ENCODE measurements around the gene NDUFA7. TPM values are rescaled to one million over a fixed set of nuclear protein-coding genes. Genes with fewer than 3 reads are reported as not detected.

Gene NDUFA7
- total and polyA plus RNA-seq, 2 of the 13 experiments (the other 11 are each of a cell fraction or from before 2014, with no cell fraction given) = 64.5 to 71.5 TPM

DNA sequence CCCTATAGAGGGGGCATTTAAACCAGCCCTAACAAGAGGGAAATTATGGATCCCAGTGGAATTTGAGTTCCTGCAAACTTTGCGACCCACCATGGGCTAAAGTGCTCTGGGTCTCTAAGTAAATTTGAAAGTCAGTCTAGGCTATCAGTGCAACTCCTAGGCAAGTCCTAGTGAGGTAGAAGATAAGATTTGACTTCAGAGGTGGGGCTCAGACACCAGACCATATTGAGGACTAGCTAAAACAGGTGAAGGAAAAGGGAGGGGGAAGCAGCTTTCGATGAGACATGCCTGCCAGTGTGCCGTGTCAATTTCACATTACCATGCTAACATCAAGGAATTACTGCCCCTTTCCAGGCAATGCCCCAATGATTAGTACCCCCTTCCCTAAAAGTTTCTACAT, 51.5 kb downstream of the NDUFA7 start:
- no peak for DNase-seq (ENCODE audit: low spot score)
- in situ Hi-C loops (cut with HindIII; ENCODE audit: extremely low pct_ligation_motif_present, low pct_unique_long_range_greater_than_20kb) (loop anchor here (25.0 kb wide), 1 partner anchor 257 kb away; the partner anchor contains the start of gene ELAVL1), intact Hi-C loops (cut with micrococcal nuclease; ENCODE audit: unreplicated experiment) (no loop called here)
- ATAC-seq = peak; percentile 13; the same call in 2 of the 3 replicates
- Histone ChIP-seq H3K79me2 (ENCODE audit: insufficient read depth, low read length) (no peaks in the 10 kb centered on the region), H3K9me3 (ENCODE audit: low read length) (no peaks in the 10 kb centered on the region), H2AFZ (ENCODE audit: low read length) (peak overlapping the region; percentile 87), H3K27ac (ENCODE audit: extremely low read length, insufficient read depth, low read length) (no peak overlapping the region), H3K9ac (ENCODE audit: insufficient read depth, low read depth, low read length) (peak overlapping the region; percentile 71; the same call in 1 of the 2 replicates), H3K27me3 (ENCODE audit: control insufficient read depth in 1 of 2, insufficient read depth in 2 of 2, low read length in 2 of 2) (no peaks in the 10 kb centered on the region), H3K4me2 (ENCODE audit: low read depth, low read length) (peak overlapping the region; percentile 87), H4K20me1 (ENCODE audit: insufficient read depth, low read length) (no peaks in the 10 kb centered on the region), H3K4me3 (replicated peaks in 1 of 3; ENCODE audit: insufficient read depth in 1 of 3, low read depth in 2 of 3, low read length in 3 of 3) (peak overlapping the region in 1 of 3 experiments; percentile 67; a peak in 2 of 6 replicates), H3K4me1 (ENCODE audit: insufficient read depth, low read length) (peaks cover 16% of the 10 kb centered on the region), H3K36me3 (replicated peaks in 1 of 2; ENCODE audit: control insufficient read depth in 1 of 2, insufficient read depth in 2 of 2, low read length in 2 of 2) (no peaks in the 10 kb centered on the region)
- POLR2A ChIA-PET = interaction anchor here (1.5 kb wide), 1 partner anchor 104 kb away, joined by 4 read pairs; no protein-coding TSS in a partner anchor
- no peak for TF ChIP-seq ZNF431 (CRISPR knock-in tag; IDR thresholded peaks at IDR 0.05; ENCODE audit: borderline replicate concordance, low read depth)
- 0 out of 2 replicates have a peak, but pooled peaks have one; percentile 3 for TF ChIP-seq ZFX (CRISPR knock-in tag; IDR thresholded peaks at IDR 0.05; ENCODE audit: low read depth)
- CTCF ChIA-PET (ENCODE audit: low intra/inter-chr PET ratio, low total read pairs) = no interaction called here
- BruUV-seq (replicated peaks) = no TSS peak
- no peak for FAIRE-seq
- 67% methylated on average over 3 of the region's 3 CpGs for WGBS (ENCODE audit: low lambda C conversion rate)

DNA sequence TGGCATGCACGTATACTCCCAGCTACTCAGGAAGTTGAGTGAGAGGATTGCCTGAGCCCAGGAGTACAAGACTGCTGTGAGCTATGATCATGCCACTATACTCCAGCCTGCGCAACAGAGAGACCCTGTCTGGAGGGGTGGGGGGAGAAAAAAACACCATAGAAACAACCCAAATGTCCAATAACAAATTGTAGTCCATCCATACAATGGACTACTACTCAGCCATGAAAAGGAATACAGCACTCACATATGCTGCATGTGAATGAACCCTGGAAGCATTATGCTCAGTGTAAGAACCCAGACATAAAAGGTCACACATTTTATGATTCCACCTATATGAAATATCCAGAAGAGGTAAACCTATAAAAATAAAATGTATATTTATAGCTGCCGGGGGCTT, 55.3 kb downstream of the NDUFA7 start:
- ChIA-PET POLR2A (no interaction called here), CTCF (ENCODE audit: low intra/inter-chr PET ratio, low total read pairs) (no interaction called here)
- Histone ChIP-seq H3K4me3 (replicated peaks in 1 of 3; ENCODE audit: insufficient read depth in 1 of 3, low read depth in 2 of 3, low read length in 3 of 3) (no peak overlapping the region), H4K20me1 (ENCODE audit: insufficient read depth, low read length) (no peaks in the 10 kb centered on the region), H3K9ac (ENCODE audit: insufficient read depth, low read depth, low read length) (no peak overlapping the region), H3K79me2 (ENCODE audit: insufficient read depth, low read length) (no peaks in the 10 kb centered on the region), H2AFZ (ENCODE audit: low read length) (no peak overlapping the region), H3K27ac (ENCODE audit: extremely low read length, insufficient read depth, low read length) (no peak overlapping the region), H3K4me2 (ENCODE audit: low read depth, low read length) (no peak overlapping the region), H3K27me3 (ENCODE audit: control insufficient read depth in 1 of 2, insufficient read depth in 2 of 2, low read length in 2 of 2) (no peaks in the 10 kb centered on the region), H3K4me1 (ENCODE audit: insufficient read depth, low read length) (peaks cover 16% of the 10 kb centered on the region), H3K36me3 (replicated peaks in 1 of 2; ENCODE audit: control insufficient read depth in 1 of 2, insufficient read depth in 2 of 2, low read length in 2 of 2) (peaks cover 9 to 13% of the 10 kb centered on the region in 2 experiments; a peak in 4 of 5 replicates), H3K9me3 (ENCODE audit: low read length) (no peaks in the 10 kb centered on the region)
- DNase-seq (ENCODE audit: low spot score) = no peak
- in situ Hi-C loops (cut with HindIII; ENCODE audit: extremely low pct_ligation_motif_present, low pct_unique_long_range_greater_than_20kb) (loop anchor here (25.0 kb wide), 1 partner anchor 254 kb away; the partner anchor contains the start of gene ELAVL1), intact Hi-C loops (cut with micrococcal nuclease; ENCODE audit: unreplicated experiment) (no loop called here)
- no TSS peak for BruUV-seq (replicated peaks)
- 86% methylated on average over 3 of the region's 3 CpGs for WGBS (ENCODE audit: low lambda C conversion rate)
- no peak for FAIRE-seq
- ATAC-seq = no peak
- no peak for TF ChIP-seq TOPORS (CRISPR knock-in tag; IDR thresholded peaks at IDR 0.05)
- no peak for TF ChIP-seq ZNF878 (CRISPR knock-in tag; IDR thresholded peaks at IDR 0.05)
- no peak for TF ChIP-seq ZNF652 (CRISPR knock-in tag; IDR thresholded peaks at IDR 0.05; ENCODE audit: borderline replicate concordance, low read depth)
- no peak for TF ChIP-seq ZNF367 (CRISPR knock-in tag; IDR thresholded peaks at IDR 0.05; ENCODE audit: borderline replicate concordance)
- TF ChIP-seq POLR2A (IDR thresholded peaks at IDR 0.05; ENCODE audit: insufficient read depth in 1 of 2, low read depth in 2 of 2, low read length in 2 of 2) = 0 out of 4 replicates have a peak, but pooled peaks have one; percentile 8 to 38
- TF ChIP-seq, protein P1, sequence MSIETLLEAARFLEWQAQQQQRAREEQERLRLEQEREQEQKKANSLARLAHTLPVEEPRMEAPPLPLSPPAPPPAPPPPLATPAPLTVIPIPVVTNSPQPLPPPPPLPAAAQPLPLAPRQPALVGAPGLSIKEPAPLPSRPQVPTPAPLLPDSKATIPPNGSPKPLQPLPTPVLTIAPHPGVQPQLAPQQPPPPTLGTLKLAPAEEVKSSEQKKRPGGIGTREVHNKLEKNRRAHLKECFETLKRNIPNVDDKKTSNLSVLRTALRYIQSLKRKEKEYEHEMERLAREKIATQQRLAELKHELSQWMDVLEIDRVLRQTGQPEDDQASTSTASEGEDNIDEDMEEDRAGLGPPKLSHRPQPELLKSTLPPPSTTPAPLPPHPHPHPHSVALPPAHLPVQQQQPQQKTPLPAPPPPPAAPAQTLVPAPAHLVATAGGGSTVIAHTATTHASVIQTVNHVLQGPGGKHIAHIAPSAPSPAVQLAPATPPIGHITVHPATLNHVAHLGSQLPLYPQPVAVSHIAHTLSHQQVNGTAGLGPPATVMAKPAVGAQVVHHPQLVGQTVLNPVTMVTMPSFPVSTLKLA (IDR thresholded peaks at IDR 0.05) = no peak
- TF ChIP-seq NCOA2 (CRISPR knock-in tag; IDR thresholded peaks at IDR 0.05) = no peak
- no peak for TF ChIP-seq SKI (IDR thresholded peaks at IDR 0.05; ENCODE audit: partially characterized antibody)
- no peak for TF ChIP-seq ARHGAP35 (CRISPR knock-in tag; IDR thresholded peaks at IDR 0.05; ENCODE audit: borderline replicate concordance)
- TF ChIP-seq HNF4G (IDR thresholded peaks at IDR 0.05; ENCODE audit: borderline replicate concordance, low read depth, low read length) = no peak
- TF ChIP-seq HNF4G (CRISPR knock-in tag; IDR thresholded peaks at IDR 0.05; ENCODE audit: borderline replicate concordance, low read depth) = no peak
- no peak for TF ChIP-seq ZBTB20 (CRISPR knock-in tag; IDR thresholded peaks at IDR 0.05; ENCODE audit: borderline replicate concordance, low read depth)
- TF ChIP-seq, protein P2, sequence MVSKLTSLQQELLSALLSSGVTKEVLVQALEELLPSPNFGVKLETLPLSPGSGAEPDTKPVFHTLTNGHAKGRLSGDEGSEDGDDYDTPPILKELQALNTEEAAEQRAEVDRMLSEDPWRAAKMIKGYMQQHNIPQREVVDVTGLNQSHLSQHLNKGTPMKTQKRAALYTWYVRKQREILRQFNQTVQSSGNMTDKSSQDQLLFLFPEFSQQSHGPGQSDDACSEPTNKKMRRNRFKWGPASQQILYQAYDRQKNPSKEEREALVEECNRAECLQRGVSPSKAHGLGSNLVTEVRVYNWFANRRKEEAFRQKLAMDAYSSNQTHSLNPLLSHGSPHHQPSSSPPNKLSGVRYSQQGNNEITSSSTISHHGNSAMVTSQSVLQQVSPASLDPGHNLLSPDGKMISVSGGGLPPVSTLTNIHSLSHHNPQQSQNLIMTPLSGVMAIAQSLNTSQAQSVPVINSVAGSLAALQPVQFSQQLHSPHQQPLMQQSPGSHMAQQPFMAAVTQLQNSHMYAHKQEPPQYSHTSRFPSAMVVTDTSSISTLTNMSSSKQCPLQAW (CRISPR knock-in tag; IDR thresholded peaks at IDR 0.05) = no peak

Measured in HepG2 (cell line).